Stimulated activated naive B cell treated with anti-CD40 and anti-IgM and Interleukin-4, amounts not matched to agents 10 μg/mL and 1 μg/mL and 100 μg/mL, for 72 hours (primary cell): Measurements from ENCODE around the gene OTOP3.

Experiments used
- ATAC-seq, 2 donors: fragments of 150-1000 bp; cut with Tn5 transposase; replicated peaks; 2 replicates each; pipeline ENCODE4 v1.10.0; 2021; ENCODE audit warnings: moderate library complexity in 1 of 2
- DNase-seq: peaks from one replicate; pipeline ENCODE4 v3.0.0; 2021
- H3K27ac Mint-ChIP-seq: one replicate; pipeline ENCODE4 v1.8.0; 2022; ENCODE audit warnings: mild to moderate bottlenecking, mixed read lengths
- H3K27me3 Mint-ChIP-seq, 2 donors: one replicate each; pipeline ENCODE4 v1.8.0; 2022; ENCODE audit warnings: mixed read lengths in 2 of 2
- H3K36me3 Mint-ChIP-seq, 2 donors: one replicate each; pipeline ENCODE4 v1.8.0; 2022; ENCODE audit warnings: mixed read lengths in 2 of 2, mild to moderate bottlenecking in 1 of 2
- H3K4me1 Mint-ChIP-seq, 2 donors: one replicate each; pipeline ENCODE4 v1.8.0; 2022; ENCODE audit warnings: mixed read lengths in 2 of 2, mild to moderate bottlenecking in 1 of 2
- H3K4me3 Mint-ChIP-seq, 2 donors: one replicate each; pipeline ENCODE4 v1.8.0; 2022; ENCODE audit warnings: mild to moderate bottlenecking in 2 of 2, mixed read lengths in 2 of 2, moderate library complexity in 1 of 2
- H3K9me3 Mint-ChIP-seq, 2 donors: one replicate each; pipeline ENCODE4 v1.8.0; 2022; ENCODE audit warnings: mixed read lengths in 2 of 2, mild to moderate bottlenecking in 1 of 2

Gene OTOP3

GRCh38 chr17:74941128-74941725 is 5.5 kb downstream of the OTOP3 start:
- ATAC-seq (no peak), DNase-seq (no peak)
- Mint-ChIP-seq H3K27ac (no peak overlapping the region), H3K36me3 (peaks cover 0 to 3% of the 10 kb centered on the region in 2 donors), H3K4me3 (no peak overlapping the region), H3K4me1 (peaks cover 0 to 5% of the 10 kb centered on the region in 2 donors), H3K9me3 (no peaks in the 10 kb centered on the region), H3K27me3 (peaks cover 58 to 72% of the 10 kb centered on the region in 2 donors)

GRCh38 chr17:74943808-74944522 is 8.3 kb downstream of the OTOP3 start:
- peaks cover 34 to 65% of the 10 kb centered on the region in 2 donors for H3K27me3 Mint-ChIP-seq
- H3K9me3 Mint-ChIP-seq, result no peaks in the 10 kb centered on the region
- no peak overlapping the region for H3K27ac Mint-ChIP-seq
- no peak overlapping the region for H3K4me3 Mint-ChIP-seq
- ATAC-seq, result no peak
- H3K36me3 Mint-ChIP-seq, result no peaks in the 10 kb centered on the region
- no peak for DNase-seq
- H3K4me1 Mint-ChIP-seq, result peaks cover 0 to 5% of the 10 kb centered on the region in 2 donors

- DNase-seq (no peak), ATAC-seq (peak; percentile 63 to 88)
- Mint-ChIP-seq H3K4me1 (peaks cover 0 to 5% of the 10 kb centered on the region in 2 donors), H3K4me3 (no peak overlapping the region), H3K36me3 (no peaks in the 10 kb centered on the region), H3K27me3 (peaks cover 27 to 66% of the 10 kb centered on the region in 2 donors), H3K27ac (no peak overlapping the region), H3K9me3 (no peaks in the 10 kb centered on the region)
These were observed 9.8 kb downstream of the OTOP3 start for GRCh38 chr17:74945543-74945942.

- peaks cover 0 to 5% of the 10 kb centered on the region in 2 donors for H3K4me1 Mint-ChIP-seq
- H3K27me3 Mint-ChIP-seq, result peaks cover 21 to 63% of the 10 kb centered on the region in 2 donors
- no peaks in the 10 kb centered on the region for H3K36me3 Mint-ChIP-seq
- DNase-seq (no peak), ATAC-seq (no peak)
- H3K4me3 Mint-ChIP-seq, result no peak overlapping the region
- H3K9me3 Mint-ChIP-seq, result no peaks in the 10 kb centered on the region
- H3K27ac Mint-ChIP-seq, result no peak overlapping the region
These were observed 10.9 kb downstream of the OTOP3 start for GRCh38 chr17:74946641-74947040.

GRCh38 chr17:74947041-74947754 is 11.5 kb downstream of the OTOP3 start:
- Mint-ChIP-seq H3K4me1 (peaks cover 0 to 5% of the 10 kb centered on the region in 2 donors), H3K9me3 (no peaks in the 10 kb centered on the region)
- ATAC-seq, result no peak

GRCh38 chr17:74949455-74950115 is 13.9 kb downstream of the OTOP3 start:
- ATAC-seq, result no peak
- Mint-ChIP-seq H3K27me3 (peaks cover 19 to 60% of the 10 kb centered on the region in 2 donors), H3K4me1 (peaks cover 0 to 5% of the 10 kb centered on the region in 2 donors), H3K4me3 (no peak overlapping the region), H3K27ac (no peak overlapping the region), H3K36me3 (no peaks in the 10 kb centered on the region), H3K9me3 (no peaks in the 10 kb centered on the region)
- no peak for DNase-seq

More at GRCh38 chr17:74947041-74947754, 11.5 kb downstream of the OTOP3 start:
- no peak for DNase-seq
- no peak overlapping the region for H3K4me3 Mint-ChIP-seq
- no peaks in the 10 kb centered on the region for H3K36me3 Mint-ChIP-seq
- H3K27me3 Mint-ChIP-seq, result peaks cover 16 to 63% of the 10 kb centered on the region in 2 donors
- H3K27ac Mint-ChIP-seq, result no peak overlapping the region

- no peaks in the 10 kb centered on the region for H3K36me3 Mint-ChIP-seq
- H3K4me1 Mint-ChIP-seq, result peaks cover 0 to 4% of the 10 kb centered on the region in 2 donors
- peaks cover 20 to 60% of the 10 kb centered on the region in 2 donors for H3K27me3 Mint-ChIP-seq
- H3K27ac Mint-ChIP-seq, result no peak overlapping the region
- no peak for DNase-seq
- no peak overlapping the region for H3K4me3 Mint-ChIP-seq
- no peak for ATAC-seq
- no peaks in the 10 kb centered on the region for H3K9me3 Mint-ChIP-seq
These were observed 14.5 kb downstream of the OTOP3 start for GRCh38 chr17:74950207-74950606.

GRCh38 chr17:74951065-74951464 is 15.4 kb downstream of the OTOP3 start:
- no peak overlapping the region for H3K4me3 Mint-ChIP-seq
- H3K36me3 Mint-ChIP-seq, result no peaks in the 10 kb centered on the region
- no peak overlapping the region for H3K27ac Mint-ChIP-seq
- no peaks in the 10 kb centered on the region for H3K9me3 Mint-ChIP-seq
- peaks cover 17 to 58% of the 10 kb centered on the region in 2 donors for H3K27me3 Mint-ChIP-seq
- DNase-seq (no peak), ATAC-seq (no peak)
- H3K4me1 Mint-ChIP-seq, result no peaks in the 10 kb centered on the region

- Mint-ChIP-seq H3K36me3 (no peaks in the 10 kb centered on the region), H3K4me3 (no peak overlapping the region), H3K27me3 (peaks cover 17 to 55% of the 10 kb centered on the region in 2 donors), H3K27ac (no peak overlapping the region), H3K9me3 (no peaks in the 10 kb centered on the region), H3K4me1 (no peaks in the 10 kb centered on the region)
- no peak for ATAC-seq
- no peak for DNase-seq
These were observed 16.2 kb downstream of the OTOP3 start for GRCh38 chr17:74951680-74952421.

- Mint-ChIP-seq H3K4me3 (no peak overlapping the region), H3K4me1 (no peaks in the 10 kb centered on the region), H3K27ac (no peak overlapping the region), H3K36me3 (no peaks in the 10 kb centered on the region), H3K27me3 (peaks cover 17 to 48% of the 10 kb centered on the region in 2 donors), H3K9me3 (no peaks in the 10 kb centered on the region)
- ATAC-seq (no peak), DNase-seq (no peak)
These were observed 16.9 kb downstream of the OTOP3 start for GRCh38 chr17:74952431-74953133.

- ATAC-seq, result no peak
- Mint-ChIP-seq H3K27ac (no peak overlapping the region), H3K9me3 (no peaks in the 10 kb centered on the region), H3K4me1 (no peaks in the 10 kb centered on the region), H3K4me3 (no peak overlapping the region), H3K36me3 (no peaks in the 10 kb centered on the region), H3K27me3 (peaks cover 21 to 46% of the 10 kb centered on the region in 2 donors)
- no peak for DNase-seq
These were observed 17.5 kb downstream of the OTOP3 start for GRCh38 chr17:74953134-74953687.

GRCh38 chr17:74954115-74954514 is 18.4 kb downstream of the OTOP3 start:
- H3K27me3 Mint-ChIP-seq, result peaks cover 21 to 48% of the 10 kb centered on the region in 2 donors
- no peak for ATAC-seq
- no peak overlapping the region for H3K27ac Mint-ChIP-seq
- H3K4me3 Mint-ChIP-seq, result no peak overlapping the region
- no peak for DNase-seq
- no peaks in the 10 kb centered on the region for H3K4me1 Mint-ChIP-seq
- no peaks in the 10 kb centered on the region for H3K9me3 Mint-ChIP-seq
- no peaks in the 10 kb centered on the region for H3K36me3 Mint-ChIP-seq
